Measurements from ENCODE around the gene METTL16. TPM values are rescaled to one million over a fixed set of nuclear protein-coding genes. Genes with fewer than 3 reads are reported as not detected.
"Not testable (repeated sequence)": the region's sequence is repeated elsewhere in the genome, so short reads cannot be mapped to it uniquely, and the experiment has no call there.

The METTL16 gene
- total RNA-seq, 1 donor from 2014 or later: 22.6 TPM

GRCh38 chr17:2542056-2542455 lies 30.4 kb upstream of the METTL16 start:
- H3K27ac Mint-ChIP-seq (ENCODE audit: unreplicated experiment): no peak overlapping the region
- no peaks in the 10 kb centered on the region for H3K27me3 Mint-ChIP-seq (ENCODE audit: unreplicated experiment)
- H3K4me1 Mint-ChIP-seq (ENCODE audit: low read depth, unreplicated experiment): peaks cover 4% of the 10 kb centered on the region
- no peaks in the 10 kb centered on the region for H3K36me3 Mint-ChIP-seq (ENCODE audit: unreplicated experiment)
- no peak overlapping the region for H3K4me3 Mint-ChIP-seq (ENCODE audit: unreplicated experiment)
- DNase-seq: no peak
- H3K9me3 Mint-ChIP-seq (ENCODE audit: unreplicated experiment): no peaks in the 10 kb centered on the region
- TF ChIP-seq, protein P1, sequence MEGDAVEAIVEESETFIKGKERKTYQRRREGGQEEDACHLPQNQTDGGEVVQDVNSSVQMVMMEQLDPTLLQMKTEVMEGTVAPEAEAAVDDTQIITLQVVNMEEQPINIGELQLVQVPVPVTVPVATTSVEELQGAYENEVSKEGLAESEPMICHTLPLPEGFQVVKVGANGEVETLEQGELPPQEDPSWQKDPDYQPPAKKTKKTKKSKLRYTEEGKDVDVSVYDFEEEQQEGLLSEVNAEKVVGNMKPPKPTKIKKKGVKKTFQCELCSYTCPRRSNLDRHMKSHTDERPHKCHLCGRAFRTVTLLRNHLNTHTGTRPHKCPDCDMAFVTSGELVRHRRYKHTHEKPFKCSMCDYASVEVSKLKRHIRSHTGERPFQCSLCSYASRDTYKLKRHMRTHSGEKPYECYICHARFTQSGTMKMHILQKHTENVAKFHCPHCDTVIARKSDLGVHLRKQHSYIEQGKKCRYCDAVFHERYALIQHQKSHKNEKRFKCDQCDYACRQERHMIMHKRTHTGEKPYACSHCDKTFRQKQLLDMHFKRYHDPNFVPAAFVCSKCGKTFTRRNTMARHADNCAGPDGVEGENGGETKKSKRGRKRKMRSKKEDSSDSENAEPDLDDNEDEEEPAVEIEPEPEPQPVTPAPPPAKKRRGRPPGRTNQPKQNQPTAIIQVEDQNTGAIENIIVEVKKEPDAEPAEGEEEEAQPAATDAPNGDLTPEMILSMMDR (IDR thresholded peaks at IDR 0.05; ENCODE audit: partially characterized antibody, unreplicated experiment): no peak

GRCh38 chr17:2537579-2537978 lies 25.9 kb upstream of the METTL16 start:
- H3K4me1 Mint-ChIP-seq (ENCODE audit: low read depth, unreplicated experiment); H3K4me3 Mint-ChIP-seq (ENCODE audit: unreplicated experiment); H3K27me3 Mint-ChIP-seq (ENCODE audit: unreplicated experiment); DNase-seq; H3K27ac Mint-ChIP-seq (ENCODE audit: unreplicated experiment); H3K36me3 Mint-ChIP-seq (ENCODE audit: unreplicated experiment); H3K9me3 Mint-ChIP-seq (ENCODE audit: unreplicated experiment): not testable (repeated sequence)

DNA sequence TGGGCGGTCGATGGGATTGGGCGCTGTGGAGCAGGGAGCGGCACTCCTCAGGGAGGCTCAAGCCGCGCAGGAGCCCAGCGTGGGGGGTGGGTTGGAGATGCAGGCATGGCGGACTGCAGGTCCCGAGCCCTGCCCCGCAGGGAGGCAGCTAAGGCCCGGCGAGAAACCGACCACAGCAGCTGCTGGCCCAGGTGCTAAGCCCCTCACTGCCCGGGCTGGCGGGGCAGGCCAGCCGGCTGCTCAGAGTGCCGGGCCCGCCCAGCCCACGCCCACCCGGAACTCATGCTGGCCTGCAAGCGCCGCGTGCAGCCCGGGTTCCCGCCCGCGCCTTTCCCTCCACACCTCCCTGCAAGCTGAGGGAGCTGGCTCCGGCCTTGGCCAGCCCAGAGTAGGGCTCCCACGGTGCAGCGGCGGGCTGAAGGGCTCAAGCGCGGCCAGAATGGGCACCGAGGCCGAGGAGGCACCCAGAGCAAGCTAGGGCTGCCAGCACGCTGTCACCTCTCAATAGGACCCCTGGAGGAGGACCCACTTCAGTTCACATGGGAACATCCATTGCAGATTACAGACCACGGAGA lies 20.5 kb upstream of the METTL16 start:
- no peak for DNase-seq
- Mint-ChIP-seq H3K4me1 (ENCODE audit: low read depth, unreplicated experiment) (no peaks in the 10 kb centered on the region), H3K4me3 (ENCODE audit: unreplicated experiment) (no peak overlapping the region), H3K27ac (ENCODE audit: unreplicated experiment) (no peak overlapping the region), H3K36me3 (ENCODE audit: unreplicated experiment) (no peaks in the 10 kb centered on the region), H3K9me3 (ENCODE audit: unreplicated experiment) (no peaks in the 10 kb centered on the region), H3K27me3 (ENCODE audit: unreplicated experiment) (no peaks in the 10 kb centered on the region)
- TF ChIP-seq, protein P1 (IDR thresholded peaks at IDR 0.05; ENCODE audit: partially characterized antibody, unreplicated experiment): no peak

- not testable (repeated sequence) for DNase-seq; H3K4me3 Mint-ChIP-seq (ENCODE audit: unreplicated experiment); H3K27ac Mint-ChIP-seq (ENCODE audit: unreplicated experiment); H3K4me1 Mint-ChIP-seq (ENCODE audit: low read depth, unreplicated experiment); H3K36me3 Mint-ChIP-seq (ENCODE audit: unreplicated experiment); H3K9me3 Mint-ChIP-seq (ENCODE audit: unreplicated experiment); H3K27me3 Mint-ChIP-seq (ENCODE audit: unreplicated experiment)
These were observed 19.7 kb upstream of the METTL16 start for GRCh38 chr17:2531243-2531954.

GRCh38 chr17:2521775-2522410 lies 10.2 kb upstream of the METTL16 start:
- not testable (repeated sequence) for DNase-seq; H3K27me3 Mint-ChIP-seq (ENCODE audit: unreplicated experiment); H3K4me3 Mint-ChIP-seq (ENCODE audit: unreplicated experiment); H3K27ac Mint-ChIP-seq (ENCODE audit: unreplicated experiment); H3K9me3 Mint-ChIP-seq (ENCODE audit: unreplicated experiment); H3K36me3 Mint-ChIP-seq (ENCODE audit: unreplicated experiment); H3K4me1 Mint-ChIP-seq (ENCODE audit: low read depth, unreplicated experiment)

DNA sequence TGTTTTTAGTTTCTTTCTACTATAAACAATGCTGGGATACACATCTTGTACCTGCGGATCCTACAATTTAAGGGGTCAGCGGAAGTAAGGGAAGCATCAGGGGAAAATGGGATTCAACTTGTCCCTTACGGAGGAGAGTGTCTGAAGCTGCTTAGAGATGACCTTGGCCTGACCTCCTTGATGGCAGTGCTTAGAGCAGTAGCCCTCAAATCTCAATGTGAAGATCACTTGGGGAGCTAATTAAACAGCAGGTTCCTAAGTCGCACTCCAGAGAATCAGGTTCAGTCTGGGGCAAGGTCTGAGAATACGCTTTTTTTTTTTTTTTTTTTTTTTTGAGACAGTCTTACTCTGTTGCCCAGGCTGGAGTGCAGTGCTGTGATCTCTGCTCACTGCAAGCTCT lies 9.6 kb upstream of the METTL16 start:
- no peak overlapping the region for H3K4me3 Mint-ChIP-seq (ENCODE audit: unreplicated experiment)
- no peak for DNase-seq

More for the DNA sequence above, 9.6 kb upstream of the METTL16 start:
- TF ChIP-seq, protein P1 (IDR thresholded peaks at IDR 0.05; ENCODE audit: partially characterized antibody, unreplicated experiment): no peak
- no peak overlapping the region for H3K27ac Mint-ChIP-seq (ENCODE audit: unreplicated experiment)
- H3K27me3 Mint-ChIP-seq (ENCODE audit: unreplicated experiment): peaks cover 3% of the 10 kb centered on the region
- H3K9me3 Mint-ChIP-seq (ENCODE audit: unreplicated experiment): no peaks in the 10 kb centered on the region
- H3K4me1 Mint-ChIP-seq (ENCODE audit: low read depth, unreplicated experiment): no peaks in the 10 kb centered on the region
- H3K36me3 Mint-ChIP-seq (ENCODE audit: unreplicated experiment): no peaks in the 10 kb centered on the region

All from glutamatergic neuron (in vitro differentiated cells).